SU-DHL-6 (cell line): ENCODE data around the gene MAP2K7.
"Not testable (repeated sequence)": the region's sequence is repeated elsewhere in the genome, so short reads cannot be mapped to it uniquely, and the experiment has no call there.

ENCODE experiments used
- H2AFZ ChIP-seq: fragments of 200-600 bp; sonication (generic); 2 replicates; pipeline ENCODE4 v1.6.1; 2014; ENCODE audit warnings: low read depth, mild to moderate bottlenecking, moderate library complexity, mixed read lengths, antibody characterized with exemption, low read length; ENCODE audit not compliant: severe bottlenecking
- H3F3A ChIP-seq: fragments of 200-600 bp; shearing (Covaris generic); 2 replicates; pipeline ENCODE4 v1.6.0; 2016; ENCODE audit warnings: antibody characterized with exemption, mild to moderate bottlenecking; ENCODE audit not compliant: insufficient read depth
- H3K27ac ChIP-seq: fragments of 200-600 bp; sonication (generic); 2 replicates; pipeline ENCODE4 v1.5.1; 2016; ENCODE audit warnings: low read depth, mild to moderate bottlenecking, low read length, moderate library complexity, mixed read lengths
- H3K27me3 ChIP-seq: fragments of 200-600 bp; sonication (generic), shearing (Covaris generic); 2 replicates; pipeline ENCODE4 v1.6.0; 2014; ENCODE audit warnings: mild to moderate bottlenecking, low read length
- H3K36me3 ChIP-seq: fragments of 200-600 bp; sonication (generic); 2 replicates; pipeline ENCODE4 v1.6.1; 2014; ENCODE audit warnings: mild to moderate bottlenecking, low read length, mixed read lengths
- H3K4me2 ChIP-seq: fragments of 300-600, 200-600 bp; shearing (Covaris generic), sonication (generic); 2 replicates; pipeline ENCODE4 v1.6.0; 2014; ENCODE audit warnings: low read length, low read depth, mild to moderate bottlenecking; ENCODE audit not compliant: poor library complexity, severe bottlenecking
- H3K4me3 ChIP-seq: fragments of 200-600 bp; sonication (generic); 2 replicates; pipeline ENCODE4 v1.5.1; 2014; ENCODE audit warnings: antibody characterized with exemption, low read length, mild to moderate bottlenecking, mixed read lengths; ENCODE audit not compliant: insufficient read depth, poor library complexity, severe bottlenecking
- H3K79me2 ChIP-seq: fragments of 200-600 bp; sonication (generic); 2 replicates; pipeline ENCODE4 v1.6.1; 2014; ENCODE audit warnings: mild to moderate bottlenecking, low read length, moderate library complexity; ENCODE audit not compliant: insufficient read depth
- H3K9ac ChIP-seq: fragments of 200-600 bp; sonication (generic); 2 replicates; pipeline ENCODE4 v1.7.0; 2014; ENCODE audit warnings: mild to moderate bottlenecking, low read length
- H3K9me2 ChIP-seq: fragments of 200-600 bp; sonication (generic); replicated peaks from 2 replicates; pipeline ENCODE4 v1.6.1; 2014; ENCODE audit warnings: low read length; ENCODE audit not compliant: insufficient read depth
- H3K9me3 ChIP-seq: fragments of 200-600 bp; sonication (generic); 2 replicates; pipeline ENCODE4 v1.6.1; 2014; ENCODE audit warnings: low read length, mixed read lengths; ENCODE audit not compliant: insufficient read depth
- H4K20me1 ChIP-seq: fragments of 200-600 bp; sonication (generic); 2 replicates; pipeline ENCODE4 v1.6.1; 2014; ENCODE audit warnings: low read depth, mild to moderate bottlenecking, antibody characterized with exemption, low read length, moderate library complexity, mixed read lengths
- CTCF ChIP-seq: fragments of 200-600 bp; sonication (generic); IDR thresholded peaks from one replicate; pipeline ENCODE4 v1.5.1; 2017; ENCODE audit warnings: antibody characterized with exemption, mild to moderate bottlenecking, low read length, moderate library complexity; ENCODE audit not compliant: insufficient read depth, poor library complexity, severe bottlenecking
- EZH2phosphoT487 ChIP-seq: fragments of 200-600 bp; sonication (generic), shearing (Covaris generic); conservative IDR thresholded peaks from 2 replicates; pipeline ENCODE4 v1.6.1; 2018; ENCODE audit warnings: mild to moderate bottlenecking, antibody characterized with exemption, low read length, moderate library complexity, mixed read lengths

The MAP2K7 gene

GRCh38 chr19:7917267-7918061 is 13.8 kb downstream of the MAP2K7 start:
- Histone ChIP-seq H3K36me3 (no peaks in the 10 kb centered on the region), H3K79me2 (no peaks in the 10 kb centered on the region), H3F3A (0 out of 2 replicates have a peak, but pooled peaks cover 3% of the 10 kb centered on the region), H3K9ac (no peak overlapping the region), H2AFZ (no peak overlapping the region), H4K20me1 (no peaks in the 10 kb centered on the region), H3K9me3 (no peaks in the 10 kb centered on the region), H3K27ac (no peak overlapping the region), H3K27me3 (no peaks in the 10 kb centered on the region), H3K4me2 (no peak overlapping the region), H3K9me2 (no peaks in the 10 kb centered on the region), H3K4me3 (no peak overlapping the region)
- TF ChIP-seq CTCF: peak; percentile 17
- TF ChIP-seq EZH2phosphoT487: no peak

- not testable (repeated sequence) for H3K4me3 ChIP-seq, H3K9ac ChIP-seq, H3K36me3 ChIP-seq, H3K9me3 ChIP-seq, H2AFZ ChIP-seq, H3F3A ChIP-seq, H3K79me2 ChIP-seq, H3K4me2 ChIP-seq, H3K9me2 ChIP-seq, H3K27ac ChIP-seq, H4K20me1 ChIP-seq, H3K27me3 ChIP-seq
Observed at GRCh38 chr19:7918062-7918614, 14.5 kb downstream of the MAP2K7 start.

- Histone ChIP-seq H2AFZ (no peak overlapping the region), H3K9me3 (no peaks in the 10 kb centered on the region), H3K9ac (no peak overlapping the region), H3K4me2 (no peak overlapping the region), H3K36me3 (no peaks in the 10 kb centered on the region), H3K4me3 (no peak overlapping the region), H3K79me2 (no peaks in the 10 kb centered on the region), H3K27me3 (no peaks in the 10 kb centered on the region), H3F3A (0 out of 2 replicates have a peak, but pooled peaks cover under 1% of the 10 kb centered on the region), H4K20me1 (no peaks in the 10 kb centered on the region), H3K9me2 (no peaks in the 10 kb centered on the region), H3K27ac (no peak overlapping the region)
- TF ChIP-seq CTCF (no peak), EZH2phosphoT487 (no peak)
Observed at GRCh38 chr19:7918615-7919421, 15.1 kb downstream of the MAP2K7 start.
